OCI-LY1 (cell line): ENCODE measurements around the gene GNB5.

Experiments
- H2AFZ ChIP-seq: fragments of 200-600 bp; sonication (generic), shearing (Covaris generic); 2 replicates; pipeline ENCODE4 v1.6.0; 2014; ENCODE audit warnings: antibody characterized with exemption, mild to moderate bottlenecking, low read length
- H3F3A ChIP-seq: fragments of 200-600 bp; sonication (generic), shearing (Covaris generic); 2 replicates; pipeline ENCODE4 v1.6.0; 2014; ENCODE audit warnings: mild to moderate bottlenecking, antibody characterized with exemption, low read length, moderate library complexity; ENCODE audit not compliant: insufficient read depth
- H3K27ac ChIP-seq: fragments of 200-600 bp; sonication (generic); 2 replicates; pipeline ENCODE4 v1.5.1; 2014; ENCODE audit warnings: low read length, mixed run types, mild to moderate bottlenecking, low read depth; ENCODE audit not compliant: poor library complexity, severe bottlenecking
- H3K27me3 ChIP-seq: fragments of 200-600 bp; sonication (generic); 2 replicates; pipeline ENCODE4 v1.6.0; 2014; ENCODE audit warnings: antibody characterized with exemption, mild to moderate bottlenecking, low read length, moderate library complexity; ENCODE audit not compliant: insufficient read depth
- H3K36me3 ChIP-seq: fragments of 200-600 bp; sonication (generic); 2 replicates; pipeline ENCODE4 v1.6.1; 2014; ENCODE audit warnings: mild to moderate bottlenecking, antibody characterized with exemption, low read length, moderate library complexity, mixed read lengths; ENCODE audit not compliant: insufficient read depth
- H3K4me1 ChIP-seq: fragments of 200-600 bp; sonication (generic); 2 replicates; pipeline ENCODE4 v1.5.1; 2014; ENCODE audit warnings: mild to moderate bottlenecking, low read length, moderate library complexity; ENCODE audit not compliant: insufficient read depth, severe bottlenecking
- H3K4me2 ChIP-seq: fragments of 200-600 bp; sonication (generic), shearing (Covaris generic); 2 replicates; pipeline ENCODE4 v1.6.1; 2014; ENCODE audit warnings: low read length
- H3K4me3 ChIP-seq: fragments of 200-600 bp; sonication (generic); 2 replicates; pipeline ENCODE4 v1.5.1; 2014; ENCODE audit warnings: low read length, low read depth, mild to moderate bottlenecking, mixed read lengths; ENCODE audit not compliant: poor library complexity, severe bottlenecking
- H3K79me2 ChIP-seq: fragments of 200-600 bp; shearing (Covaris generic); 2 replicates; pipeline ENCODE4 v1.6.1; 2016; ENCODE audit warnings: mixed run types, low read length, mixed read lengths; ENCODE audit not compliant: insufficient read depth
- H3K9ac ChIP-seq: fragments of 200-600 bp; sonication (generic), shearing (Covaris generic); 2 replicates; pipeline ENCODE4 v1.6.1; 2014; ENCODE audit warnings: mild to moderate bottlenecking, low read length, mixed read lengths
- H3K9me2 ChIP-seq: fragments of 200-600 bp; sonication (generic), shearing (Covaris generic); 2 replicates; pipeline ENCODE4 v1.6.1; 2014; ENCODE audit warnings: low read depth, mild to moderate bottlenecking, low read length, mixed read lengths
- H3K9me3 ChIP-seq: fragments of 200-600 bp; shearing (Covaris generic); 2 replicates; pipeline ENCODE4 v1.6.1; 2014; ENCODE audit warnings: low read length, mixed read lengths
- H4K20me1 ChIP-seq: fragments of 200-600 bp; sonication (generic), shearing (Covaris generic); 2 replicates; pipeline ENCODE4 v1.6.0; 2016; ENCODE audit warnings: mild to moderate bottlenecking, low read length; ENCODE audit not compliant: insufficient read depth
- EZH2 ChIP-seq: fragments of 200-600 bp; sonication (generic), shearing (Covaris generic); IDR thresholded peaks from 2 replicates; pipeline ENCODE4 v1.8.0; 2017; ENCODE audit warnings: borderline replicate concordance, mixed run types, mild to moderate bottlenecking, antibody characterized with exemption, low read length, moderate library complexity, mixed read lengths
- TF ChIP-seq, protein P1 (sequence below): fragments of 200-600 bp; sonication (generic), shearing (Covaris generic); IDR thresholded peaks from 2 replicates; pipeline ENCODE4 v1.5.1; 2017; ENCODE audit warnings: mild to moderate bottlenecking, antibody characterized with exemption, low read length, moderate library complexity, mixed read lengths

GNB5 gene

DNA sequence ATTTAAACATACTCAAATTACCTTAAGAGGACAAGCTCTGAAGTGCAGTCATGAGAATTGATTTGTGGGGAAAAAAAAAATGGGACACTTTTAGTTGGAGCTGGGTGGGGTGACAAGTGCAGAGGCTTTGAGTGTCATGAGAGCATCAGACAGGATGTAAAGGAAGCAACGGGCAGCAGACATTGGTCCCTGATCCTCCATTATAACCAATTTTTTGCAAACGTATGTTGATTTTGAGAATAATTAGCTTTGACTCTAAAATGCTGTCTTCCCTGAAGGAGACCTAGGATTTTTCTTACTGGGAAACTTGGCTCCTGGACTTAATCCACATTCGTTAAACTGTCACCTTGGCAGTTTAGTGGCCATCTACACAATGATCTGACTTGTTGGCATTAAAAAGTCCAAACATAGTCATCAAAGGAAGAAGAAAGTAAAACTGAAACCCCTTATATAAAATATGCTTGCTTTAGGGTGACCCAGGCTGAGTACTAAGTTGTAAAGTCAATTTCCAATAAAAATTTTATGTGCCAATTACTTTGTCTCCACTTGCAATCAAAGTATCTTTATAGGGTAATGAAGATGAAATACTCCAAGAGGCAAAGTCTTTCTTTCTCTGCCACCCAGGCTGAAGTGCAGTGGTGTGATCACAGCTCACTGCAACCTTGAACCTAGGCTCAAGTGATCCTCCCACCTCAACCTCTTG, 124.2 kb downstream of the GNB5 start:
- H3F3A ChIP-seq = no peaks in the 10 kb centered on the region; the same call in 1 of the 2 replicates
- H3K4me3 ChIP-seq = no peak overlapping the region
- no peak overlapping the region for H3K27ac ChIP-seq
- H3K9ac ChIP-seq = no peak overlapping the region
- H4K20me1 ChIP-seq = no peaks in the 10 kb centered on the region
- H3K79me2 ChIP-seq = no peaks in the 10 kb centered on the region
- H2AFZ ChIP-seq = no peak overlapping the region
- no peak overlapping the region for H3K4me2 ChIP-seq
- H3K4me1 ChIP-seq = no peaks in the 10 kb centered on the region
- no peaks in the 10 kb centered on the region for H3K27me3 ChIP-seq
- H3K36me3 ChIP-seq = peaks cover 25% of the 10 kb centered on the region
- H3K9me2 ChIP-seq = no peaks in the 10 kb centered on the region
- TF ChIP-seq EZH2 = no peak
- TF ChIP-seq, protein P1, sequence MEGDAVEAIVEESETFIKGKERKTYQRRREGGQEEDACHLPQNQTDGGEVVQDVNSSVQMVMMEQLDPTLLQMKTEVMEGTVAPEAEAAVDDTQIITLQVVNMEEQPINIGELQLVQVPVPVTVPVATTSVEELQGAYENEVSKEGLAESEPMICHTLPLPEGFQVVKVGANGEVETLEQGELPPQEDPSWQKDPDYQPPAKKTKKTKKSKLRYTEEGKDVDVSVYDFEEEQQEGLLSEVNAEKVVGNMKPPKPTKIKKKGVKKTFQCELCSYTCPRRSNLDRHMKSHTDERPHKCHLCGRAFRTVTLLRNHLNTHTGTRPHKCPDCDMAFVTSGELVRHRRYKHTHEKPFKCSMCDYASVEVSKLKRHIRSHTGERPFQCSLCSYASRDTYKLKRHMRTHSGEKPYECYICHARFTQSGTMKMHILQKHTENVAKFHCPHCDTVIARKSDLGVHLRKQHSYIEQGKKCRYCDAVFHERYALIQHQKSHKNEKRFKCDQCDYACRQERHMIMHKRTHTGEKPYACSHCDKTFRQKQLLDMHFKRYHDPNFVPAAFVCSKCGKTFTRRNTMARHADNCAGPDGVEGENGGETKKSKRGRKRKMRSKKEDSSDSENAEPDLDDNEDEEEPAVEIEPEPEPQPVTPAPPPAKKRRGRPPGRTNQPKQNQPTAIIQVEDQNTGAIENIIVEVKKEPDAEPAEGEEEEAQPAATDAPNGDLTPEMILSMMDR = no peak
- no peaks in the 10 kb centered on the region for H3K9me3 ChIP-seq
